Measurements from ENCODE around the gene TEX13D.
A peak's percentile ranks its signal among the peaks of the same experiment; 100 is the strongest.
"Not testable (repeated sequence)": the region's sequence is repeated elsewhere in the genome, so short reads cannot be mapped to it uniquely, and the experiment has no call there.

TEX13D gene

GRCh38 chrX:124332481-124333424 lies at the start of gene TEX13D:
Gene TEX13D, plus strand, starts transcription at chrX:124332660. Its CDS starts 258 bp downstream, at chrX:124332918.
- no peak for DNase-seq

DNA sequence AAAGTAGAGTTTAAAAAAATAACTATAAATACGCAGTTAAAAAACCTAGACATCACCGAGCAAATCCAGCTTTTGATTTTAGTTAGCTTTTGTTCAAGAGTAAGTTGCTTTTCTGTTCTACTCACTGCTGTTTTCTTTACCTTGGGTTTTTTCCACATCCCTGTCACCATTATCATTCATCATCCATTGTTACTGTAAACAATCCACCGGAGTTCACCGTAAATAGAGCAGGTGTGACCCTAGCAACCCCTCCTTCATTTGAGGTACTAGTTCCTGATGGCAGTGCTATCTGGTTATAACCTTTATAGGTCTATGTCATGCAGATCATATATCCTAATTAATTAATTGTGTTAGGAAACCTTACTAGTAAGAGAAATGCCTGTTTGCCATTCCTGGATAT lies 43.0 kb upstream of the TEX13D start:
- DNase-seq, result no peak

DNA sequence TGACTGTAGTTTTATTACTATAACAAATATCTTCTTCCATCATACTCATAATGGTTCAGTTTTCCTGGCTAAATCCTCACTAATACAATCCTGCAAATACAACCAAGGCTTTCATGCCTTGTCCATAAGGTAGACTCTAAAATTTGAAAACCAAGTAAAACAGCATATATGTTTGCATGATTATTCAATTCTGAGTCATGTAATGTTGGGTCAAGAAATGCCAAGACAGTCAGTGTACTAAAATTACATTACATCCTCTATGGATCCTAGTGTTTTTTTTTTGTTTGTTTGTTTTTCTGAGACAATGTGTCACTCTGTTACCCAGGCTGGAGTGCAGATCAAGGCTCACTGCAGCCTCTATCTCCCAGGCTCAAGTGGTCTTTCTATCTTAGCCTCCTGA lies 38.6 kb upstream of the TEX13D start:
- DNase-seq, result no peak

- DNase-seq, result not testable (repeated sequence)
Observed at GRCh38 chrX:124299323-124299722, 33.1 kb upstream of the TEX13D start.

GRCh38 chrX:124300405-124300804 lies 32.1 kb upstream of the TEX13D start:
- DNase-seq, result no peak

DNA sequence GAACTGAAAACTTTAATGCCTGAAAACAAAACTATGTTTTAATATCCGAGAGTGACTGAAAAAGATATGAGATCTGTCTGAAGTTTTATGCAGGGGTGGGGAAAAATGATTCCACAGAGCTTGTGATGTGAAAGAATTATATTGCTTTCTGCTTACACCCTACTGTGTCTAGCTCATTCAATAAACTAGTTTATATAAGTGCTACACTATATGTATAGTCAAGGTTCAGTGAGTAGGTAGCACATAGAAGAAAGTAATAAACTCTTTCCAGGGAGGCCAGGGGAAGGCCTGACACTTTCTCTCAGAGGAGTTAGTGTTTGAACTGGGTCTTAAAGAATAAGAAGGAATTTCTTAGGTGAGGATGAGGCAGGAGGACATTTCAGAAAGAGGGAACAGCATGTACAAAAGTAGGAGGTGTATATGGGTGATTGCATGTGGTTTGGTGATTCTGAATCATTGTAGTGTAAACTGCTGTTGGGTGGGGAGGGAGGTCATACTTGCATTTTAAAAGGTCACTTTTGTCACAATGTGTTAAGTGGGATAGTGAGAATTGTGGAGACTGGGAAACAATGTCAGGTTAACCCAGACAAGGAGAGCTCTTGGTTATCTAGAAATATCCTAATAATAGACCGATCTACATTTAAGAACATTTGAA lies 25.1 kb upstream of the TEX13D start:
- no peak for DNase-seq

DNA sequence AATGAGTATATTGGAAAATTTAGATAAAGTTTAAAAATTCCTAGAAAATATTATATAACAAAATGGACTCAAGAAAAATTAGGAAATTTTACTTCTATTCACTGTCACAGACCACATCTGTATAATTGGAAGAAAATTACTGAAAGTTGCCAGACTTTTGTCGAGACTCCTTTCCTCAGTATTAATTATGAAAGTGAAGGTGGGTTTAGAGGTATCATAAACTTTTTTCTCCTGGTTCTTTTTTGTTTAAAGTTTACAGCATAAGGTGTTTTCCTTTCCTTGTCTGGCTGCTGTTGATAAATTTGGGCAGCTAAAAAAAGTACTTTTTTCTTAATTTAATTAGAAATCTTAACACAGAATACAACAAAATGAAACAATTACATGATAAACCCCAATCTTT lies 6.7 kb upstream of the TEX13D start:
- no peak for DNase-seq

- no peak for DNase-seq
Observed at GRCh38 chrX:124328765-124329164, 3.7 kb upstream of the TEX13D start.

GRCh38 chrX:124333862-124334261 lies 1.4 kb downstream of the TEX13D start:
- no peak for DNase-seq

DNA sequence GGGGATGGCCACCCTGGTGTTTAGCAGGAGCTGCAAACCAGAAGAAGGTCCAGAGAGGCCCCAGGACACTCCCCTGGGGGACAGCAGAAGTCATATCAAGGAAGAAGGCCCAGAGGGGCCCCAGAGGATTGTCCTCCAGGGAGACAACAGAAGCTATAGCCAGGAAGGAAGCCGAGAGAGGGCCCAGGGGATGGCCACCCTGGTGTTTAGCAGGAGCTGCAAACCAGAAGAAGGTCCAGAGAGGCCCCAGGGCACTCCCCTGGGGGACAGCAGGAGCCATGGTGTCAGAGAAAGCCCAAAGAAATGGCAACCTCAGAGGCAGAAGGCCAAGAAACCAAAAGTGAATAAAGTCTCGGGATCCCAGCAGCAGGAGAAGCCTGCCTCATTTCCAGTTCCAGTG lies 2.1 kb downstream of the TEX13D start:
- not testable (repeated sequence) for DNase-seq

DNA sequence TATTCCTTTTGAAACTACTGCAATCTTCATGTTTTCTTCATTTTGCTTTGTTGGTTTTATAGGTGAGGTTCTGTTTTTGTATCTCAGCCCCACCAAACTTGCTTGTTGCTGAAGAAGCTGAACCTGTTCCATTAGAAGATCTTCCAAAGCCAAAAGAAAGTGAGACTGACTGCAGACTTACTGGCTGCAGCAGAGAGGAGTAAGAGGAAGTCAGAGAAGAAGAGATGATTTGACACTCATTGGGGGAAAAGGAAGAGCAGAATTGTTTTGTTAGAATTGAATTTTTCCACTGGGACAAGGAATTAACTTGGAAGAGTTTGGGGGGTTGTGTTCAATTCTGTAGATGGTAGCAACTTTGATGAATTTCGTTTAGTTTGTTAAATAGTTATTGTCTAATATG lies 3.1 kb downstream of the TEX13D start:
- DNase-seq, result no peak

- DNase-seq, result no peak
Observed at GRCh38 chrX:124337916-124338315, 5.5 kb downstream of the TEX13D start.

DNA sequence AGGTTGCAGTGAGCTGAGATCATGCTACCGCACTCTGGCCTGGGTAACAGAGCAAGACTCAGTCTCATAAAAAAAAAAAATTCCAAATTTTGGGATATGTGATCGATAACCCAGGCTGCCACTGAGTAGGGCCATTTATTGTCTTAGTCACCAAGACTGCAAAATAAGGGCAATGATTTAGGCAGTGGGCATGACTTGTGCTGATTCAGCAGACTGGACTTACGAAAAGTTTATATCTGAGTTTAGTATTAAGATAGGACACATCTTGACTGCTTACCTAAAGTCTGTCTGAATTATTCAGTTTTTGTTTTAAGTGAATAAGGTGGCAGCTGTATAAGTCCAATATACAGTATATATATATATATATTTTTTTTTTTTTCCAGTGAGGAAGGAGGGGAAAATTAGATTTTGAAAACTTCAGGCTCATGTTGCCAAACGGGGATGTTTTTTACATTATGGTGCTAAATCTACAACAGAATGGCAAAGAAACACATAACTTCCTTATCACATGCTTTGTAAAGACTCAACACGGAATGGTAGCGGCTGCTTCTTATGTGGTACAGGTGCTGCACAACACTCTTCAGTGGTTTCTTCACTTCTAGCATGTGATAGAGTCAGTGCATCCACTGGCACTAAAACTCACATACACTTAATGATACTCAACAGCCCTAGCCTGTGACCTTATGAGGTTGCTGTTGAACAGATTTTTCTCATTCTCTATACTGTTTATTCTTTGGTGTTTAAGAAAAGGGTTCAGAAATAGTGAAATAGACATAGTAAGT lies 6.5 kb downstream of the TEX13D start:
- no peak for DNase-seq

DNA sequence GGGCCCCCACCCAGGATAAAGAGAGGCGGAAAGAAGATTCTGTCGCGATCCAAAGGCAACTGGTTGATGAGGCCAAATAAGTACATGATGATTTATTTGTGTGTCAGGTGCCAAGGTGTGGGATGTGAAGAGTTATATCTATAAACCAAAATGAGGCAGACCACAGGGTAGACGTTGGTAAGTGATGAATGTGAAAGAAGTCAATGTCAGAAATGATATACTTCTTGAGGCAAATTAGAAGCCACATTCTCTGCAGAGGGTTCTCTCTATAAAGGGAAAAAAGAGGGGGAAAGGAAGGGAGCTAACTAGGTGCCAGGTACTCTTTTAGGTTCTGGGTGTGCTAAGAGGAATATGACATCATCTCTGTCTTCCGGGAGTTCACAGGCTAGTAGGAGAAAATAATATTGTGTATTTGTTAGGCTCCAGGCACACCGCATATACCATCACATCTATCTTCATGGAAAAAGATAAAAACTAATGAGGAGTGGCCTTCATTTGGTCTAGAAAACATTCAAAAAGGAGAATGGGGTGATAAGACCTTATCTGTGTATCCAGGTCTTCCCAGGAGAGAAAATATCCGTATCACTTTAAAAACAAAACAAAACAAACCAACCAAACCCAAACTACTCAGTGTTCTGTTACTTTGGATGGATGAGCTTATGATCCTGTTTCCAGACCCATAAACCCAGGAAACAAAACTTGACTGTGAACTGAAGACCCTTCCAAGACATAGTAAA lies 9.1 kb downstream of the TEX13D start:
- DNase-seq, result no peak

GRCh38 chrX:124342174-124342867 lies 9.9 kb downstream of the TEX13D start:
- no peak for DNase-seq

- DNase-seq, result no peak
Observed at GRCh38 chrX:124343016-124343415, 10.6 kb downstream of the TEX13D start.

DNA sequence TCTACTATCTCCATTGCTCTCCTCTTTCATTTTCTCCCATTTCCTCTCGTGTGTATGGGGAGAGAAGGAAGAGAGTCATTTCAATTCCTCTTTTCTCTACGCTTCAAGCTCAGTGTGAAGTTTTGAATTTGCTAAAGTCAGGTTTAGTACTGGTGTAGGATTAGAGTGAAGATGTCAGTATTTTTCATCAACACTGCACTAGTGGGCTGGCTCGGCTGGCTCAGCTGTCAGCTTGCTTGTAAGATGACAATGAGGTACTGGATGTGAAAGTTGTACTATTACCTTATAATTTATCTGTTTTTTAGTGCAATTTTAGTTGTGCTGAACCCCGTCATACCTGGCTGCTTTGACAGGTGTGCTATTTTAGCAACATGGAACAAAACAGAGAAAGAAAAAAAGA lies 11.8 kb downstream of the TEX13D start:
- no peak for DNase-seq

- DNase-seq, result no peak
Observed at GRCh38 chrX:124346117-124346876, 13.8 kb downstream of the TEX13D start, which contains the start of gene SH2D1A. Gene SH2D1A, plus strand, starts transcription at chrX:124346563. Its CDS starts 80 bp downstream, at chrX:124346643.

DNA sequence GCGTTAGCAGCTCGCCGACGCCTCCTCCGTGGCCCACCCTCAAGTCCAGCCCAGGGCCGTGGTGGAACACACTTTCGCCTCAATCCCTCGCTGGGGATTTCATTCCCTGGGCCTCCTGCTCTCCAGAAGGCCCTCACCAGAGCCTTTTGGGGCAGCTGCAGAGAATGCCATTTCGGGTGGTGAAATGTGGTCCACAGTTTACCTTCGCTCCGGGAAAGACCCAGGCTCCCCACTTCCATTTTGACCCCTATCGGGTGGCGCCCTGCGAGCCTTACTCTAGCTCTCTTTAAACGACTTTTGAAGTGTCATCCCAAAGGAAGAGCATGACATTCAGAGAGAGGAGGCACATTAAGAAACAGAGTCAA lies 14.4 kb downstream of the TEX13D start:
- no peak for DNase-seq

- DNase-seq, result peak; percentile 31
Observed at GRCh38 chrX:124347242-124347641, 14.8 kb downstream of the TEX13D start.

DNA sequence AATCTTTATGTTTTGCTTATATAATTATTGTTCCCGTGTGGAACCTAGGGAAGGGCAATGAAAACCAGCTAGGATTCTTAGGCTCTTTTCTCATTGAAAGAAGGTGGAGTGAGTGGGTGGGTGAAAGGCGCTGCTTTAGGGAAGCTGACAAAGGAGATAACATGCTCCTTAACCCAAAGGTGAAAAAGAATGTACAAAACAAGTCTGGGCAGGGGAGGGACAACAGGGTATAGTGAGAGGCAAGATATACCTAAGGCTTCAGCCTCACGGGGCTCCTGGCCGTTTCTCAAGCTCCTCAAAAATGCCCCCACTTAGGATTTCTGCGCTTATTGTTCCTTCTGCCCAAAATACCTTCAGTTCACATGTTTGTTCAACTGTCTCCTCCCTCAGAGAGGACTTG lies 15.7 kb downstream of the TEX13D start:
- DNase-seq, result no peak
